Stimulated activated CD8-positive, alpha-beta memory T cell treated with anti-CD3 and anti-CD28 coated beads, Interleukin-7, amount 100 ng/mL, for 1 hour (primary cell): ENCODE results near the gene PSG1.
"Not testable (repeated sequence)": the region's sequence is repeated elsewhere in the genome, so short reads cannot be mapped to it uniquely, and the experiment has no call there.

ENCODE experiments used
- DNase-seq, 2 donors: peaks; one replicate each; pipeline ENCODE4 v3.0.0-alpha.2; 2020; ENCODE audit warnings: low read depth in 2 of 2

PSG1 gene

GRCh38 chr19:42879613-42880012 is at the start of gene PSG1:
PSG1 (minus strand) TSS chr19:42879713; CDS start chr19:42879581, 132 bp downstream.
- DNase-seq, result no peak

GRCh38 chr19:42928896-42929295 is 49.4 kb upstream of the PSG1 start:
- no peak for DNase-seq

- DNase-seq, result no peak
Measured at GRCh38 chr19:42926781-42927180, 47.3 kb upstream of the PSG1 start.

GRCh38 chr19:42923106-42923505 is 43.6 kb upstream of the PSG1 start:
- DNase-seq, result not testable (repeated sequence)

- not testable (repeated sequence) for DNase-seq
Measured at GRCh38 chr19:42920971-42921370, 41.5 kb upstream of the PSG1 start.

GRCh38 chr19:42919757-42920079 is 40.2 kb upstream of the PSG1 start:
- no peak for DNase-seq

- DNase-seq, result not testable (repeated sequence)
Measured at GRCh38 chr19:42919070-42919756, 39.7 kb upstream of the PSG1 start.

- DNase-seq, result not testable (repeated sequence)
Measured at GRCh38 chr19:42918377-42919069, 39.0 kb upstream of the PSG1 start.

- not testable (repeated sequence) for DNase-seq
Measured at GRCh38 chr19:42917634-42918033, 38.1 kb upstream of the PSG1 start, which contains the start of gene PSG6. PSG6 (minus strand) TSS chr19:42917894; CDS start chr19:42917792, 102 bp downstream.

GRCh38 chr19:42916931-42917330 is 37.4 kb upstream of the PSG1 start:
- DNase-seq, result not testable (repeated sequence)

- DNase-seq, result not testable (repeated sequence)
Measured at GRCh38 chr19:42913516-42913915, 34.0 kb upstream of the PSG1 start.

GRCh38 chr19:42912941-42913340 is 33.4 kb upstream of the PSG1 start:
- not testable (repeated sequence) for DNase-seq

GRCh38 chr19:42911731-42912130 is 32.2 kb upstream of the PSG1 start:
- not testable (repeated sequence) for DNase-seq

GRCh38 chr19:42906162-42906561 is 26.6 kb upstream of the PSG1 start:
- not testable (repeated sequence) for DNase-seq

- not testable (repeated sequence) for DNase-seq
Measured at GRCh38 chr19:42900561-42900960, 21.0 kb upstream of the PSG1 start.

GRCh38 chr19:42899674-42900073 is 20.2 kb upstream of the PSG1 start:
- not testable (repeated sequence) for DNase-seq

- DNase-seq, result not testable (repeated sequence)
Measured at GRCh38 chr19:42899110-42899509, 19.6 kb upstream of the PSG1 start.

- not testable (repeated sequence) for DNase-seq
Measured at GRCh38 chr19:42898656-42899055, 19.1 kb upstream of the PSG1 start.

GRCh38 chr19:42897729-42898128 is 18.2 kb upstream of the PSG1 start:
- not testable (repeated sequence) for DNase-seq

GRCh38 chr19:42890446-42890845 is 10.9 kb upstream of the PSG1 start:
- not testable (repeated sequence) for DNase-seq

GRCh38 chr19:42887876-42888445 is 8.4 kb upstream of the PSG1 start:
- not testable (repeated sequence) for DNase-seq

- DNase-seq, result not testable (repeated sequence)
Measured at GRCh38 chr19:42882730-42883129, 3.2 kb upstream of the PSG1 start.

GRCh38 chr19:42882010-42882409 is 2.5 kb upstream of the PSG1 start:
- DNase-seq, result not testable (repeated sequence)
